Measurements from ENCODE around the gene TCP11L2.

TCP11L2 gene

GRCh38 chr12:106282457-106283097 lies 20.0 kb upstream of the TCP11L2 start:
- in situ Hi-C loops (cut with HindIII; ENCODE audit: low sequenced_read_pairs): loop anchor here (25.0 kb wide), 1 partner anchor 870 kb away; no protein-coding TSS in a partner anchor

GRCh38 chr12:106284358-106285105 lies 18.0 kb upstream of the TCP11L2 start:
- in situ Hi-C loops (cut with HindIII; ENCODE audit: low sequenced_read_pairs): loop anchor here (25.0 kb wide), 1 partner anchor 872 kb away; no protein-coding TSS in a partner anchor

GRCh38 chr12:106285982-106286381 lies 16.6 kb upstream of the TCP11L2 start:
- in situ Hi-C loops (cut with HindIII; ENCODE audit: low sequenced_read_pairs): loop anchor here (25.0 kb wide), 1 partner anchor 874 kb away; no protein-coding TSS in a partner anchor

- in situ Hi-C loops (cut with HindIII; ENCODE audit: low sequenced_read_pairs): loop anchor here (25.0 kb wide), 1 partner anchor 874 kb away; no protein-coding TSS in a partner anchor
Measured at GRCh38 chr12:106286576-106287162, 15.9 kb upstream of the TCP11L2 start.

GRCh38 chr12:106287364-106287763 lies 15.2 kb upstream of the TCP11L2 start:
- in situ Hi-C loops (cut with HindIII; ENCODE audit: low sequenced_read_pairs): loop anchor here (25.0 kb wide), 1 partner anchor 875 kb away; no protein-coding TSS in a partner anchor

GRCh38 chr12:106288101-106288493 lies 14.4 kb upstream of the TCP11L2 start:
- in situ Hi-C loops (cut with HindIII; ENCODE audit: low sequenced_read_pairs): loop anchor here (25.0 kb wide), 1 partner anchor 876 kb away; no protein-coding TSS in a partner anchor

- in situ Hi-C loops (cut with HindIII; ENCODE audit: low sequenced_read_pairs): loop anchor here (25.0 kb wide), 1 partner anchor 876 kb away; no protein-coding TSS in a partner anchor
Measured at GRCh38 chr12:106288494-106289195, 13.9 kb upstream of the TCP11L2 start.

GRCh38 chr12:106289196-106289681 lies 13.3 kb upstream of the TCP11L2 start:
- in situ Hi-C loops (cut with HindIII; ENCODE audit: low sequenced_read_pairs): loop anchor here (25.0 kb wide), 1 partner anchor 877 kb away; no protein-coding TSS in a partner anchor

GRCh38 chr12:106290666-106291065 lies 11.9 kb upstream of the TCP11L2 start:
- in situ Hi-C loops (cut with HindIII; ENCODE audit: low sequenced_read_pairs): loop anchor here (25.0 kb wide), 1 partner anchor 878 kb away; no protein-coding TSS in a partner anchor

- in situ Hi-C loops (cut with HindIII; ENCODE audit: low sequenced_read_pairs): loop anchor here (25.0 kb wide), 1 partner anchor 879 kb away; no protein-coding TSS in a partner anchor
Measured at GRCh38 chr12:106291342-106291741, 11.2 kb upstream of the TCP11L2 start.

- in situ Hi-C loops (cut with HindIII; ENCODE audit: low sequenced_read_pairs): loop anchor here (25.0 kb wide), 1 partner anchor 880 kb away; no protein-coding TSS in a partner anchor
Measured at GRCh38 chr12:106292339-106292738, 10.2 kb upstream of the TCP11L2 start.

- in situ Hi-C loops (cut with HindIII; ENCODE audit: low sequenced_read_pairs): loop anchor here (25.0 kb wide), 1 partner anchor 884 kb away; no protein-coding TSS in a partner anchor
Measured at GRCh38 chr12:106296179-106296877, 6.2 kb upstream of the TCP11L2 start.

- in situ Hi-C loops (cut with HindIII; ENCODE audit: low sequenced_read_pairs): loop anchor here (25.0 kb wide), 1 partner anchor 885 kb away; no protein-coding TSS in a partner anchor
Measured at GRCh38 chr12:106297075-106297474, 5.5 kb upstream of the TCP11L2 start.

- in situ Hi-C loops (cut with HindIII; ENCODE audit: low sequenced_read_pairs): loop anchor here (25.0 kb wide), 1 partner anchor 885 kb away; no protein-coding TSS in a partner anchor
Measured at GRCh38 chr12:106297681-106298080, 4.9 kb upstream of the TCP11L2 start.

- in situ Hi-C loops (cut with HindIII; ENCODE audit: low sequenced_read_pairs): loop anchor here (25.0 kb wide), 1 partner anchor 887 kb away; no protein-coding TSS in a partner anchor
Measured at GRCh38 chr12:106299202-106299774, 3.2 kb upstream of the TCP11L2 start.

- in situ Hi-C loops (cut with HindIII; ENCODE audit: low sequenced_read_pairs): no loop called here
Measured at GRCh38 chr12:106300761-106301160, 1.8 kb upstream of the TCP11L2 start.

GRCh38 chr12:106301241-106301610 lies 1.3 kb upstream of the TCP11L2 start:
- in situ Hi-C loops (cut with HindIII; ENCODE audit: low sequenced_read_pairs): no loop called here

GRCh38 chr12:106301611-106302321 lies 767 bp upstream of the TCP11L2 start:
- in situ Hi-C loops (cut with HindIII; ENCODE audit: low sequenced_read_pairs): no loop called here
